ENCODE measurements around the gene RNF7. TPM values are rescaled to one million over a fixed set of nuclear protein-coding genes. Genes with fewer than 3 reads are reported as not detected.
"Not testable (repeated sequence)": the region's sequence is repeated elsewhere in the genome, so short reads cannot be mapped to it uniquely, and the experiment has no call there.

The RNF7 gene
- total RNA-seq (2014; rRNA removed; shearing (Covaris generic)) = 89.8 and 107 TPM in 2 replicates
- polyA plus RNA-seq (2015; cell fraction: cytosol; rRNA removed) = 164 and 207 TPM in 2 replicates
- polyA plus RNA-seq (2015; cell fraction: nucleus; rRNA removed) = 45.5 and 49.2 TPM in 2 replicates

DNA sequence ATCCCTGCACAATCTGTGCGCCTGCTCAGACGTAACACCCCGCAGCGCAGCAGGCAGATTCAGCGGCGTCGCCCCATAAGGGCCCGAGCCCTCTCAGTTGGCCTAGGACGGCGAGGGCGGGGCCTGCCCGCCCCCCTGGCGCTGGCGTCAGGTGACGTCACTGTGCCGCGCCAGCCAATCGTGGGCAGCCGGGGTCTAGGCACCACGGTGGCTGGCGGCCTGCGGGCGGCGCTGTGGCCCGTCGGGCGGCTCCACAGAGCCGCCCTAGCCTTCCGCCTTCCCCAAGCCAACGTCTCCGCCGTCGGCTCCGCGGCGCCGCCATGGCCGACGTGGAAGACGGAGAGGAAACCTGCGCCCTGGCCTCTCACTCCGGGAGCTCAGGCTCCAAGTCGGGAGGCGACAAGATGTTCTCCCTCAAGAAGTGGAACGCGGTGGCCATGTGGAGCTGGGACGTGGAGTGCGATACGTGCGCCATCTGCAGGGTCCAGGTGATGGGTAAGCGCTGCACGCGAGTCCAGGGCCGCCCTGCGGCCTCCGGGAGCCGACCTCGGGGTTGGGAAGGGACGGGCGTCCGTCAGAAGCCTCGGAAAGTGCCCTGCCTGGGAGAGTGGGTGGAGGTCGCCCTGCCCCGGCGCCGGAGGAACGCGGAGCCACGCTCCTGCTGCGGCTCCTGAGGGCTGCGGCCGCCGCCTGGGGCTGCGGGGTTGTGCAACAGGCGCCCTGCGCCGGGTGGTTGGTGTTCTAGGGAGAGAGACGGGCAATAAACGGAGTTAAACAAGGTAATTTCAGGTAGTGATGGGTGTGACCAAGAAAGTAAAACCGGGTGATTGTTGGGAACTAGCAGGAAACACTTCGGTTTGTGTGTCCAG is at the start of gene RNF7:
Gene RNF7, plus strand, starts transcription at position 277 of the 869 bp plus-strand sequence. Its CDS starts 44 bp downstream, at position 321.
- DNase-seq (ENCODE audit: low read depth) = peak; percentile 98

DNA sequence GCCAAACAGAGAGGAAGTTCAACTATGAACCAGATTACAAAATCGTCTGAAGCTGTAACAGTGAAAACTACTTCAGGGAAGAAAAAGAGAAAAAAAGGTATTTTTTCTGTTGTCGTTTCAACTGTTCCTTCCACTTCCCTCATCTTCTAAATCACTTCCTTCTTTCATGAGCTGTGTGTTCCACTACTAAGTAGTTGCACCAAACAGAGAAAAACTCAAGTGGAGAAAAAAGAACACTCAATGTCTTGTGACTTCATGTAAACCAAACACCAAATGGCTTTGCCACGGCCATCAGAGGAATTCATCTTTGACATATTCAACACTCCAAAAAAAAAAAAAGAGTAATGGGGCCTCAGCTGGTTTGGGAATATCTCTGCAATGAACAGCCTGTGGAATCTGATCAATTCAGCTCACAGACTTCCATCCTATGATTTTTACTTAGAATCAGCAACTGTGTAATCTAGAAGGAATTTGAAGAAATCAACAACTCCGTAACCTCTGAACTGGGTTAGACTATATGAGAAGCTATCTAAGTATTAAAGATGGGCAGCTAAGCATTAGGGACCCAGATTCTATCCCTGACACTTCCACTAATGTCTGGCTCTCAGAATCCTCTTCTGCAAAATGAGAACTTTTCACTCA is 47.5 kb upstream of the RNF7 start:
- DNase-seq (ENCODE audit: low read depth) = no peak

DNA sequence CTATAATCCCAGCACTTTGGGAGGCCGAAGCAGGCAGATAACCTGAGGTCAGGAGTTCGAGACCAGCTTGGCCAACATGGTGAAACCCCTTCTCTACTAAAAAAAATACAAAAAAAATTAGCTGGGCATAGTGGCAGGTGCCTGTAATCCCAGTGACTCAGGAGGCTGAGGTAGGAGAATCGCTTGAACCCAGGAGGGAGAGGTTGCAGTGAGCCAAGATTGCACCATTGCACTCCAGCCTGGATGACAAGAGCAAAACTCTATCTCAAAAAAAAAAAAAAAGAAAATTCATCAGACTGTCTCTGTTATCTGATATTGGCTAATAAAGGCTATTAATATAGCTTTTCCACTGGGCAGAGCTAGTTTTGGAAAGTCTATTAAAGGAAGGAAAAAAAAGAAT is 46.6 kb upstream of the RNF7 start:
- not testable (repeated sequence) for DNase-seq (ENCODE audit: low read depth)

DNA sequence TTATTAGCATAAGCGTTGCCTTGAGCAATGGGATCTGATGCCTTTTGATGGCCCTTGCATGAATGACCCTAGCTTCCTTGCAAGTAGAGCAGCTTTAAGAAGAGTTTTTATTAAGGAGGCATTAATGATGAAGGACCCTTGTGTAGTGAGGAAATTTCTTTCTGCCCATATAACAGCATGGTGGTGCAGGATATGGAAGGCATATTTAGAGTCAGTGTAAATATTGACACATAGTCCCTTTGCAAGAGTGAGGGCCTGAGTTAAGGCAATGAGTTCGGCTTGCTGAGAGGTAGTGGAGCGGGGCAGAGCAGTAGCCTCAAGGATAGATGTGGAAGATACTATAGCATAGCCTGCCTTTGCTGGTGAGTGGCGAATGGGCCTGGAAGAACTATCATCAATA is 45.1 kb upstream of the RNF7 start:
- DNase-seq (ENCODE audit: low read depth) = not testable (repeated sequence)

DNA sequence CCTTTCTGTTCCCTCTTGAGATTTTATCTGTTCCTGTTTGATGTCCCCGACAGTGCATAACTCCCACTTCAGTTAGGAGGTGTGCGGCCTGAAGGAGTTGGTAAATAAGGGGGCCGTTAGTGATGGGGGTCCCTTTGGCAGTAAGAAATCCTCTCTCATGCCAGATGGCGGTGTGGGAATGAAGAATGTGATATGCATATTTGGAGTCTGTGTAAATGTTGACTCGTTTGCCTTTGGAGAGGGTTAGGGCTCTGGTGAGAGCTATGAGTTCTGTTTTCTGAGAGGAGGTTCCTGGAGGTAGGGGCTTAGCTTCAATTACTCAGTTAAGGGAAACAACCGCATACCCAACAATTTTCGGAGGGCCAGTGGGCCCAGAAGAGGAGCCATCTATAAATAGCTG is 38.8 kb upstream of the RNF7 start:
- DNase-seq (ENCODE audit: low read depth) = no peak

DNA sequence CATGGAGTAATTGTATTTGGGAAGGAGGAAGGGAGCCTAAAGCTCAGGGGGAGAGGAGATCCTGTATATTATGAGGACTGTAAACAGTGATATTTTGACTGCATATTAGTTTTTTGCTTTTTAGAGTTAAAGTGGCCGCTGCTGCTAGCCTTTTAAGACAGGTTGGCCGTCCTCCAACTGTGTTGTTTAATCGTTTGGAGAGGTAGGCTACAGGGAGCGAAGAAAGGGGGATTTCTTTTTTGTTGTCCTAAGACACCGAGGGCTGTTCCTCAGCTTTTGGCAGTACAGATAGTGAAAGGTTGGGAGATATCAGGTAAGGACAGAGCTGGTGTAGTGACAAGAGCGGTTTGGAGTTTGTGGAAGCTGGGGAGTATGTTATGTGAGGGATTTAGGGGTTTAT is 38.2 kb upstream of the RNF7 start:
- no peak for DNase-seq (ENCODE audit: low read depth)

DNA sequence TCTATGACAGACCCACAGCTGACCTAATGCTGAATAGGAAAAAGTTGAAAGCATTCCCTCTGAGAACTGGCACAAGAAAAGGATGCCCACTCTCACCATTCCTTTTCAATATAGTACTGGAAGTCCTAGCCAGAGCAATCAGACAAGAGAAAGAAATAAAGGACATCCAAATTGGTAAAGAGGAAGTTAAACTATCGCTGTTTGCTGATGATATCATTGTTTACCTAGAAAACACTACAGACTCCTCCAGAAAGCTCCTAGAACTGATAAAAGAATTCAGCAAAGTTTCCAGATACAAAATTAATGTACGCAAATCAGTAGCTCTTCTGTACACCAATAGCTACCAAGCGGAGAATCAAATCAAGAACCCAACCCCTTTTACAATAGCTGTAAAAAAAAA is 34.7 kb upstream of the RNF7 start:
- DNase-seq (ENCODE audit: low read depth) = not testable (repeated sequence)

DNA sequence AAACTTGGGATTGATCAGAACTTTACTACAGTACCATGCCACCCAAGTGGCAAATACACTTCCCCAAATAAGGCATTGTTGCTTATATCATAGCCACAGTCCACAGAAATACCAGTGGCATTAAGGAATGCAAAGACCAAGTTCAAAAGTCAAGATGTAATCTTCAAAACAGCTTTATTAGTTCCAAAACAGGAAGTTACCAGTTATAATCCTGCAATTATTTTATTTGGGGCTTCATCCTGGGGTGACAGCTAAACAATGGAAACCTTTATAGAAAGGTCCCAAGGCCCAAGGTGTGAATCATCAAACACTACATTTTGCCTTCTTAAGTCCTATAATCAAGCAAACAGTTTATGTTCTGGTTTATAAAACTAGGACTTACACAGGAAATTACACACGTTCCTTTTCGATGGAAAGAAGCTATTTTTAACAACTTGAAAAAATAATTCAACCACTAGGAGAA is 30.3 kb upstream of the RNF7 start:
- DNase-seq (ENCODE audit: low read depth) = peak; percentile 78

DNA sequence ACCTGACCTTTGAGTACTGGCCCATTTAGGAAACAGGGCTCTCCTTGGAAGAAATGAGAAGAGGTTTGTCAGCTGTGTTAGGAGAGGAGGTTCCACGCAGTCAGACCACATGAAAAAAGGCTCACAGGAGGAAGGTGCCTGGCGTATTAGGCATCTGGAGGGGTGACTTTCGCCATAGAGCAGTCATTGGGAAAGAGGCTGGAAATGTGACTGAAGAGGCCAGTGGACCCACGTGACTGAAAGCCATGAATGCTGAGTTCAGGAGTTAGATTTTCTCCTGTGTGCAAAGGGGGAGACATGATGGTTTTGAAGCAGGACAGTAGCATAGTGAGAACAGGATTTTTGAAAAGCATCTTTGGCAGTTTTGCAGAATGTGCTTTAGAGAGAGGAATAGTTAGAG is 29.7 kb upstream of the RNF7 start:
- no peak for DNase-seq (ENCODE audit: low read depth)

DNA sequence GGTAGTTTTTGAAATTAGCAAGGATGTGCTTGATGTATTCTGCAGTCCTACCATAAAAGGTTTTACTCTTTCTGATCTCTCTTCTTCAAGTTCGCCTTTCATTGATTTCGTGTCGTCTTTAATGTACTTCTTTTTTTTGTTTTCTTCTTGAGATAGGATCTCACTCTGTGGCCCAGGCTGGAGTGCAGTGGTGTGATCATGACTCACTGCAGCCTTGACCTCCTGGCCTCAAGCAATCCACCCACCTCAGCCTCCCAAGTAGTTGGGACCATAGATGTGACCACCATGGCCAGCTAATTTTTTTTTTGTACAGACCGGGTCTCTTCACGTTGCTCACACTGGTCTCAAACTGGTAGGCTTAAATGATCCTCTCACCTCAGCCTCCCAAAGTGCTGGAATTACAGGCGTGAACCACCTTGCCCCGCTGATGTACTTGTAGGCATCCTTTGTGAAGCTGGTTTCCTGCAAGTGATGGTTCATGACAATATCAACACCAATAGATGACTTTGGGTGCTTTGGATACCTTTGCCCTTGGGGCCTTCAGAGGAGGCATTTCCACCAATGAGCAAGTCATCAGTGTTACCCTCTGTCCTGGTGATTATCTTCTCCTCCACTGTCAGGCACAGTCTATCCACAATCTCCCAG is 28.9 kb upstream of the RNF7 start:
- no peak for DNase-seq (ENCODE audit: low read depth)

DNA sequence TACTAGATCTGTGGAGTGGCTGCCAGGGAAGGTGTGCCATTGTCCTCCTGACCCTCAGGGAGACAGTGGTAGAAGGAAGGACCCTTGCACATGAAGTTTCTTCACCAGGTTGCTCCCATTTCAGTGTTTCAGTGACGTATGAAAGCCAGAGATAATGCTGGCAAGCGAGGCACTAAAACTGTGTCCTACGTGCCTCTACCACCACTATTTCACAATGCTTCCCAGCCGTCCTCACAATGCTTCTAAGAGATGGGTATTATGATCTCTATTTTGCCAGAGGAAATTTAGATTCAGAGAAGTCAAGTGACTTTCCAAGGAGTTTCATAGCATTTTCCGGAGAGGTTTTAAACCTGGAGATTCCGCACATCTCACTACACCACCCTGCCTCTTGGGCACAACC is 28.0 kb upstream of the RNF7 start:
- DNase-seq (ENCODE audit: low read depth) = no peak

DNA sequence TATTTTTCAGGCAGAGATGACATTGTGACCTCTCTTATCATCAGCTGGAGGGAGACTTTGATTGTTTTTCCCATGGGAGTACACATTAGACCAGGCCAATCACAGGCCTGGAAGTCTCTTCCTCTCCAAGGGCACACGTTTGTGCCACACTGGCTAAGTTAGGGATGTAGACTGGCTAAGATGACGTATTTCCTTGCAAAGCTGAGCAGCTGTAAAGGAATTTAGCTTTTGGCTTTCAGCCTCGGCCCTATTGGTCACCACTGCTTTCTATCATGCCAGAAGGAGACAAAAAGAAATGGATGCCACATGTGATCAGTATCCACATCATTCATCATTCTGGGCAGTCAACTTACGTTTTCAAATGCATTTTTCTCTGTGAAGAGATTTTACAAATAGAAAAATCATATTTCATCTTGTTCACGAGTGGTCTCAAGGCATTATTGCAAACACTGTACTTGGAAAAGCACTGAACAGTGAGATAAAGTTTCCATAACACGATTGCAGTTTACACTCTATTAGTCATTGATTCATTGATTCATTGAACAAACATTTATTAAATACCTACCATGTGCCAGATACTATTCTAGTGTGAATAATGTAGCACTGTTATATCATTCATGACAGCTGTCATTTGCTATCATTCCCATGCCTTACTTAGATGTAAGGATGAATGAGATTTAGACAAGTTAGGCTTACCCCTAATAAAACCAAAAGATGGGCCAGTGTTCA is 27.0 kb upstream of the RNF7 start:
- peak; percentile 80 for DNase-seq (ENCODE audit: low read depth)

DNA sequence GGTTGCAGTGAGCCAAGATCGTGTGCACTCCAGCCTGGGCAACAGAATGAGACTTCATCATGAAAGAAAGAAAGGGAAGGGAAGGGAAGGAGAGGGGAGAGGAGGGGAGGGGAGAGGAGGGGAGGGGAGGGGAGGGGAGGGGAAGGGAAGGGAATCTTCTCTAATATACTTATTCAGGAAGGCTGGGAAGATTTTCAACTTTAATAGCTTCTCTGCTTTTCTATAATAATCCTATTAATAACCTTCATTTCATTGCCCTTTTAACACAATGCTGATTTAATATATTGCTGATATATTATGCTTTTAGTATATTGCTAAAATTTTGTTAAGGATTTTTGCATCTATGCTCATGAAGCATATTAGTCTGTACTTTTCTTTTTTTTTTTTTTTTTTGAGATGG is 23.4 kb upstream of the RNF7 start:
- DNase-seq (ENCODE audit: low read depth) = no peak

DNA sequence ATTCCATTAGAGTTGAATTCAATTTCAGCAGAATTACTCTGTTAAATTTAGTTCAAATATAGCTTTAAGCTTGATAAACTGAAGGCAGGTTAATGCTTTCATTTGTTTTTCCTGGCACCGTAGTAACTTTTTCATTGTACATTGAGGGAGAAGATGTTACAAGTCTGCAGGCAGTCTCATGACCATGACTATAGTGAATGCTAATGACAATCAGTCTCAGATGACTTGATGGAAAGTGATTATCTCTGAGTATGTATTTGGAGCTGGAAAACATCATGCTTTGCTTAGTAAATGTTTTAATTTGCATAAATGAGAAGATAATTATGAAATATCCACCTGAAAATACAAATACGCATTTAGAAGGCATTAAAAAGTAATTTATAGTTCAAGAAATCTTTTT is 16.0 kb upstream of the RNF7 start:
- DNase-seq (ENCODE audit: low read depth) = no peak

DNA sequence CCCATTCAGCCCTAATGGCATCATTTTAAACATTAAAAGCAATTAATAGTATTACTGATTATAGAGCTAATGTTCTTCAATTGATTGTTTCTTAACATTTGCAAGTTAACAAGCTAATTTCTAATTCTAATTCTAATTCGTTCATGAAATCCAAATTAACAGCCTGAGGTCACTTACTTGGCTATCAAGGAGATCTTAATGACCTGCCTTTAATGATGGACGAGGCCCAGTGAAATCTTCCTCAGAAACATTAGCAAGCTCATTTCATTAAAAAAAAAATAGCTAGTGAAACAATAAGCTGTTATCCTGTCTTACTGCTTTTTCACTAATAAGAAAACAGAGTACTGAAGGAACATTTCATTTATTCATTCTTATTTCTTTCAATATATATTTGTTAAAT is 15.4 kb upstream of the RNF7 start:
- no peak for DNase-seq (ENCODE audit: low read depth)

DNA sequence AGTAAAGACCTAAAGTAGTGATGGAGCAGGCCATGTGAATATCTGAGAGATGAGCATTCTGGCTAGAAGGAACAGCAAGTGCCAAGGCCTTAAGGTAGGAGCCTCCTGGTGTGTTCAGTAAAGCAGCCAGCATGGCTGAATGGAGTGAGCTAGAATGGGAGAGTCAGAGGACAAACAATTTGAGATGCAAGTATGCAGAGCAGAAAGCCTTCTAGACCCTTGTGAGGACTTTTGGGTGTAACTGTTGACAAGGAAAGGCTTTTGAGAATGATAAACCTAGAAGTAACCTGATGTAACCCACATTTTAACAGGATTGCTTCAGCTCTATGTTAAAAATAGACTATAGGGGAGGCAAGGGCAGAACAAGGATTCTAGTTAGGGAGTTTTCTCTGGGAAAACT is 14.8 kb upstream of the RNF7 start:
- no peak for DNase-seq (ENCODE audit: low read depth)

DNA sequence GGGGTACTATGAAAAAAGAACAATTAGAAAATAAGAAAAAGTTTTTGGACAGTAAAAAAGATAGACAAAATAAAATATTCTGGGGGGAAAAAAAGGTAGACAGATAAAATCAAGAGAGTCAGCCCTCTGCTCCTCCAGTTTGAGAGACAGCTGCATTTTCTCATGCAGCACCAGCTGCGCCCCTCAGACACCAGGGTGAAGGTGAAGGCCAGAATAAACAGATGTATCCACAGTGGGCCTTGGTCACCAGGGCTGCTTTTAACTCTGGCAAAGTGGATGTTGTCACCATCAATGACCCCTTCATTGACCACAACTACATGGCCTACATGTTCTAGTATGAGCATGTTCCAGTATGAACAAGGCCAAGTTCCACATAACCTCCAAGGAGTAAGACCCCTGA is 13.9 kb upstream of the RNF7 start:
- no peak for DNase-seq (ENCODE audit: low read depth)

DNA sequence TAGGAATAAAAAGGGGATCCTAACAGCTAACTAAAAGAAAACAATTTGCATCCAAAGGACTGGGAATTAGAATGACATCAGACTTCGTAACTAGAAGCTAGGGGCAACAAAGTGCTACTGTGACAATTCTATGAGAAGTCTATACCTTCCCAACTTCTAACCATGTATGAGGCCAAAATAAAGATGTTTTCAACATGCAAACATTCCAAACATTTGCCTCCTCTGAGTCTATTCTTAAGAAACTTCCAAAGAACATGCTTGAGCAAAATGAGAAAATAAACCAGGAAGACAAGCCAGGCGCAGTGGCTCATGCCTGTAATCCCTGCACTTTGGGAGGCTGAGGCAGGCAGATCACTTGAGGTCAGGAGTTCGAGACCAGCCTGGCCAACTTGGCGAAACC is 13.1 kb upstream of the RNF7 start:
- no peak for DNase-seq (ENCODE audit: low read depth)

DNA sequence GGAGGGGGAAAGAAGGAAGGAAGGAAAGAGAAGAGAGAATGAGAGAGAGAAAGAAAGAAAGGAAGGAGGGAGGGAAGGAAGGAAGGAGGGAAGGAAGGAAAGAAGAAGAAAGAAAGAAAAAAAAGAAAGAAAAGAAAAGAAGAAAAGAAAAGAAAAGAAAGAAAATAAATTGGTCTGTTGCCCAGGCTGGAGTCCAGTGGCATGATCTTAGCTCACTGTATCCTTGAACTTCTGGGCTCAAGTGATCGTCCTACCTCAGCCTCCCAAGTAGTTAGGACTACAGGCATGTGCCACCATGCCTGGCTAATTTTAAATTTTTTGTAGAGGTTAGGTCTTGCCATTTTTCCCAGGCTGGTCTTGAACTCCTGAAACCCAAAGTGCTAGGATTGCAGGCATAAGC is 11.6 kb upstream of the RNF7 start:
- DNase-seq (ENCODE audit: low read depth) = no peak

DNA sequence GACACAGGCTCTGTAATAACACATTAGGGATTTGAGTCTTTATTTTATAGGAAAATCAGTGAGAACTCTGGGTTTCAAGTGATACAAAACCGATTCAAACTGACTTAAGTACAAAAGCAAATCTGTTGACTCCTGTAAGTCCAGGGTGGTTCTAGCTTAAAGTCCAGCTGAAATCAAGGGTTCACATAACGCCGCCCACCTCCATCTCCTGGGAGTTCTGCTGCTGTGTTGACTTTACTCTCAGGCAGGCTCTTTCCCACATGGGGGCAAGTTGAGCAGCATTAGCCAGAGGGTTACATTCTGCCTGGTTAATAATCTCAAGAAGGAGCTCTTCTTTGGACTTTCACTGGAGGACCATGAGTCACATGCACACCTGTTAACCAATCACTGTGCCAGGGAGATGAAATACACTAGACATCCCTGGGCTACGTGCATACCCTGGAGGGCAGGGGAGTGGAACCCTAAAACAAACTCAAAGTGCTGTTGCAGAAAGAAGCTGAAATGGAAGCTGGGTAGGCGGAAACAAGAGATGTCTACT is 9.7 kb upstream of the RNF7 start:
- DNase-seq (ENCODE audit: low read depth) = no peak

DNA sequence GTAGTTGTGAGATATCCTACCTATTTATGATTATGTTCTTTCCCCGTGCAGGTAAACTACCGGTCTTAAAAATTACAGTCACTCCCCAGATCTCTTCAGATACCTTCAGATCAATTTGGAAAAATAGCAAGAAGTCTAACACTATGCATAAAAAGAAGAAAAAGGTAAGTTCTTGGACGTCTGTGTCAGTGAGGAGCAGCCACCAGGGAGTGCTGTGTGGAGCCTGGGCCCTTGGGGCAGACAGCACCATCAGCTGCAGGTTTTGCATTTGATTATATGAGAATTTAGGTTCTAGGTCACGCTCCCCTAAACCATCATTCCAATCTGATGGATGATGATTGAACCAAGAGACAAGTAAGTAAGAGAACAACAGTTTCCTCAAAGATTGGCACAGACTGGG is 8.9 kb upstream of the RNF7 start:
- DNase-seq (ENCODE audit: low read depth) = no peak

All from HT1080 (cell line).